Progenitor cell of endocrine pancreas (in vitro differentiated cells): ENCODE results near the gene ZNF117. TPM values are rescaled to one million over a fixed set of nuclear protein-coding genes. Genes with fewer than 3 reads are reported as not detected.
"Not testable (repeated sequence)": the region's sequence is repeated elsewhere in the genome, so short reads cannot be mapped to it uniquely, and the experiment has no call there.

Source experiments
- DNase-seq: peaks from one replicate; pipeline ENCODE4 v3.0.0; 2021; ENCODE audit warnings: low spot score; ENCODE audit not compliant: unreplicated experiment
- H3K27ac Mint-ChIP-seq: 2 replicates; pipeline ENCODE4 v1.8.0; 2021; ENCODE audit warnings: mild to moderate bottlenecking, moderate library complexity, mixed read lengths
- H3K27me3 Mint-ChIP-seq: 2 replicates; pipeline ENCODE4 v1.8.0; 2021; ENCODE audit warnings: mixed read lengths
- H3K36me3 Mint-ChIP-seq: 2 replicates; pipeline ENCODE4 v1.8.0; 2022; ENCODE audit warnings: mixed read lengths; ENCODE audit not compliant: insufficient read depth
- H3K4me1 Mint-ChIP-seq: 2 replicates; pipeline ENCODE4 v1.8.0; 2021; ENCODE audit warnings: low read depth, mixed read lengths
- H3K4me3 Mint-ChIP-seq: 2 replicates; pipeline ENCODE4 v1.8.0; 2021; ENCODE audit warnings: low read depth, mild to moderate bottlenecking, moderate library complexity, mixed read lengths
- H3K9me3 Mint-ChIP-seq: 2 replicates; pipeline ENCODE4 v1.8.0; 2021; ENCODE audit warnings: low read depth, mixed read lengths
- total RNA-seq: library from RNA; stranded (reverse); gene quantifications from 2 replicates; pipeline ENCODE4 v1.2.1, GENCODE V29; 2021
- TF ChIP-seq, protein P1 (sequence below): fragments of 200-600 bp; sonication (generic); IDR thresholded peaks from one replicate; pipeline ENCODE4 v1.5.0; 2021; ENCODE audit warnings: antibody characterized with exemption, mild to moderate bottlenecking; ENCODE audit not compliant: unreplicated experiment

The ZNF117 gene
- total RNA-seq, 1 donor from 2014 or later: 63.3 TPM

DNA sequence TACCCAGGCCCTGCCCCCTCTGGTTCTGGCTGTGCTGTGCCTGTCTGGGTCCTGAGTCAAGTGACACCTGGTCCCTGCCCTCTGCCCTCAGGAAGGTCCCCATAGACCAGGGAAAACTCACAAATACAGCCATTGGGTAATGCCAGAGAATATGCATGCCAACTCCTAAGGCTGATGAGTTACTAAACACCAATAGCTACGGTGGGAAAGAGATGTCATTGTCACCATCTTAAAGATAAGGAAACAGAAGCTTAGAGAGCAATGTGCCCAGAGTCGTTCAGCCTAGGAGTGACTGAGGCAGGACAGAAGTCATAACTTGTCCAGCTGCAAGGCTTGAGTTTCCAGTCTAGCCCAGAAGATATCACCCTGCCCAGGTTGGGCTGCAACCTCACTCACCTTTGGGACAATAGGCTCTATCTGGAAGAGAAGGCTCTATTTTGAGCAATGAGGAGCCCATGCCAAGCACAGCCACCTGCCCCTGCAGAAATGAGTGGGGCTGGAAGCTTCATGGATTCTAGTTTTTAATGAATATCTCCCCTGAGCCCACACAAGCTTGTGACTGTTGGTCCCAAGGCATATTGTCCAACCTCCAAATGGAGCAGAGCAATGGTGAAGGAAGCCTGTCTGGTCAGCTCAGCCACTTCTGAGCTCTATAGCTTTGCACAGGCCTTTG lies 45.2 kb downstream of the ZNF117 start:
- peaks cover 38% of the 10 kb centered on the region for H3K27me3 Mint-ChIP-seq
- TF ChIP-seq, protein P1, sequence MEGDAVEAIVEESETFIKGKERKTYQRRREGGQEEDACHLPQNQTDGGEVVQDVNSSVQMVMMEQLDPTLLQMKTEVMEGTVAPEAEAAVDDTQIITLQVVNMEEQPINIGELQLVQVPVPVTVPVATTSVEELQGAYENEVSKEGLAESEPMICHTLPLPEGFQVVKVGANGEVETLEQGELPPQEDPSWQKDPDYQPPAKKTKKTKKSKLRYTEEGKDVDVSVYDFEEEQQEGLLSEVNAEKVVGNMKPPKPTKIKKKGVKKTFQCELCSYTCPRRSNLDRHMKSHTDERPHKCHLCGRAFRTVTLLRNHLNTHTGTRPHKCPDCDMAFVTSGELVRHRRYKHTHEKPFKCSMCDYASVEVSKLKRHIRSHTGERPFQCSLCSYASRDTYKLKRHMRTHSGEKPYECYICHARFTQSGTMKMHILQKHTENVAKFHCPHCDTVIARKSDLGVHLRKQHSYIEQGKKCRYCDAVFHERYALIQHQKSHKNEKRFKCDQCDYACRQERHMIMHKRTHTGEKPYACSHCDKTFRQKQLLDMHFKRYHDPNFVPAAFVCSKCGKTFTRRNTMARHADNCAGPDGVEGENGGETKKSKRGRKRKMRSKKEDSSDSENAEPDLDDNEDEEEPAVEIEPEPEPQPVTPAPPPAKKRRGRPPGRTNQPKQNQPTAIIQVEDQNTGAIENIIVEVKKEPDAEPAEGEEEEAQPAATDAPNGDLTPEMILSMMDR: no peak
- DNase-seq: no peak
- no peak overlapping the region for H3K27ac Mint-ChIP-seq
- H3K9me3 Mint-ChIP-seq: no peaks in the 10 kb centered on the region
- no peaks in the 10 kb centered on the region for H3K36me3 Mint-ChIP-seq
- H3K4me1 Mint-ChIP-seq: no peaks in the 10 kb centered on the region
- no peak overlapping the region for H3K4me3 Mint-ChIP-seq

DNA sequence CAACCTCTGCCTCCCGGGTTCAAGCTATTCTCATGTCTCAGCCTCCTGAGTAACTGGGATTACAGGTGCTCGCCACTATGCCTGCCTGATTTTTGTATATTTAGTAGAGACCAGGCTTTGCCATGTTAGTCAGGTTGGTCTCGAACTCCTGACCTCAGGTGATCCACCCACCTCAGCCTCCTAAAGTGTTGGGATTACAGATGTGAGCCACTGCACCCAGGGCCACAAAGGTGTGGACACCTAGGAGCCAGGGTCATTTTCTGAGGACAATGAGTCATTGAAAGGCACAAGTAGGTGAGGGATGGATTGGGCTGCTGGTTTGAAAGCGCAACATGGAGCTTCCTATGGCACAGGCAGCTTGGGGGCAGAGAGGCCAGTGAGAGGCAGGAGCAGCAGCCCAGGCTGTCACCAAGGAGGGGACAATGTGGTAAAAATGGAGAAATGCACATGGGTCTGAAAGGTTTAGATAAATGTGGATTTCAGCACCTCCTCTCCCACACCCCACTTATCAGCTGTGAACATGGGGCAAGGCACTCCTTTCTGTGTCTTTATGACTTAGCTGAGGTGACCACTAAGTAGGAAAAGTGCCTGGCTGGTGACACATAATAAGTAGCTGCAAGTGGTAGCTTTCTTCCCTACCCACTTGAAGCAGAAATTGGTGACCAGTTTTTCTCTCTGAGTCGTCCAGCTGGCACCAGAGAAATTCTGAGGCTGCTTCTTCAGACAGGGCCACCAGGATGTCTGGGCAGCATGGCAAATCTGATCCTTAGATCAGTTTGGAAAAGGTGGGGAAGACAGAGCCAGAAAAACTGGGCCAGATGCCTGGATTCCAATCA lies 46.0 kb downstream of the ZNF117 start:
- not testable (repeated sequence) for H3K9me3 Mint-ChIP-seq, DNase-seq, H3K27ac Mint-ChIP-seq, H3K4me3 Mint-ChIP-seq, H3K36me3 Mint-ChIP-seq, H3K4me1 Mint-ChIP-seq
- H3K27me3 Mint-ChIP-seq: peaks cover 36% of the 10 kb centered on the region

DNA sequence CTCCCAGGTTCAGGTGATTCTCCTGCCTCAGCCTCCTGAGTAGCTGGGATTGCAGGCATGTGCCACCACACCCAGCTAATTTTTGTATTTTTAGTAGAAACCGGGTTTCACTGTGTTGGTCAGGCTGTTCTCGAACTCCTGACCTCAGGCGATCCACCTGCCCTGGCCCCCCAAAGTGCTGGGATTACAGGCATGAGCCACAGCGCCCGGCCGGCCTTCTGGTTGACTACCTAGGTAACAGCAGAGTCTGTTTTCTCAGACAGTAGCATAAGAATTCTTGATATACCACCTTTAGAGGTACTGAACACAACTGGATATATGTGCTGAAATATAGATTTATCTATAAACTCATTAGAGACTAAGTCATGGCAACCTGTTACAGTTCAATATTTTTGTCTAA lies 50.8 kb downstream of the ZNF117 start:
- not testable (repeated sequence) for H3K4me3 Mint-ChIP-seq, H3K36me3 Mint-ChIP-seq, H3K27me3 Mint-ChIP-seq, H3K27ac Mint-ChIP-seq, H3K4me1 Mint-ChIP-seq, DNase-seq, H3K9me3 Mint-ChIP-seq

DNA sequence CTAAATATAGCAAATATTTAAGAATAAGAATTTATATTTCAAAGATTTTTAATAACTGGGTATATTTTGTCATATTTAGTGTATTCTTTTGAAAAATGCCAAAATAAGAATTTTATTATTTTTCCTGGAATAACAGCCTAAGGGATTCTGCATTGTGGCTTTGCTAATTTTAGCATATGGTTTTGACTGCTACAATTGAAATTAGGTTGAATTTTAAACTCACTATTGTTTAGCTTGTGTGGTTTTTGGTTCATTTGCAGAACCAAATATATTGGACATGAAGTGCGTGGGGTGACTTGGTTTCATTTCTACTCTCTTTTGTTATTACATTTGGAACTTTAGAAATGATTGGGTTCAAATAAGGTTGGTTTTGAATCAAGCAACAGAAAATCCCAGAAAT lies 52.3 kb downstream of the ZNF117 start:
- Mint-ChIP-seq H3K9me3 (no peaks in the 10 kb centered on the region), H3K27me3 (no peaks in the 10 kb centered on the region), H3K36me3 (peaks cover 3% of the 10 kb centered on the region), H3K27ac (no peak overlapping the region), H3K4me3 (no peak overlapping the region), H3K4me1 (no peaks in the 10 kb centered on the region)
- TF ChIP-seq, protein P1: no peak
- no peak for DNase-seq

DNA sequence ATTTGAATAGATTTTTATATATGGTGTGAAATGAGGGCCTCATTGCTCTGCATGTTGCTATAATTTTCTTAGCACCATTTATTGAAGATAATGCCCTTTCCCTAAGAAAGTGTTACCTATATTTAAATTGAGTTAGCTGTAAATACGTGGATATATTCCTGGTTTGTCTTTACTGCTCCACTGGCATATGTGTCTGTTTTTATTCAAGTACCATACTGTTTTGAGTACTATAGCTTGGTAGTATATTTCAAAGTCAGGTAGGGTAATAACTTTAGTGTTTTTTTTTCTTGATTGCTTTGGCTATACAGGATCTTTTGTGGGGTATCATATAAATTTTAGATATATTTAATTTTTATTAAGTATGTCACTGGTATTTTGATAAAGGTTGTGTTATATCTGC lies 56.4 kb downstream of the ZNF117 start:
- no peak overlapping the region for H3K4me3 Mint-ChIP-seq
- no peak for DNase-seq
- peaks cover 14% of the 10 kb centered on the region for H3K36me3 Mint-ChIP-seq
- no peak overlapping the region for H3K27ac Mint-ChIP-seq
- peaks cover 7% of the 10 kb centered on the region for H3K9me3 Mint-ChIP-seq
- H3K27me3 Mint-ChIP-seq: no peaks in the 10 kb centered on the region
- no peaks in the 10 kb centered on the region for H3K4me1 Mint-ChIP-seq
- TF ChIP-seq, protein P1: no peak

DNA sequence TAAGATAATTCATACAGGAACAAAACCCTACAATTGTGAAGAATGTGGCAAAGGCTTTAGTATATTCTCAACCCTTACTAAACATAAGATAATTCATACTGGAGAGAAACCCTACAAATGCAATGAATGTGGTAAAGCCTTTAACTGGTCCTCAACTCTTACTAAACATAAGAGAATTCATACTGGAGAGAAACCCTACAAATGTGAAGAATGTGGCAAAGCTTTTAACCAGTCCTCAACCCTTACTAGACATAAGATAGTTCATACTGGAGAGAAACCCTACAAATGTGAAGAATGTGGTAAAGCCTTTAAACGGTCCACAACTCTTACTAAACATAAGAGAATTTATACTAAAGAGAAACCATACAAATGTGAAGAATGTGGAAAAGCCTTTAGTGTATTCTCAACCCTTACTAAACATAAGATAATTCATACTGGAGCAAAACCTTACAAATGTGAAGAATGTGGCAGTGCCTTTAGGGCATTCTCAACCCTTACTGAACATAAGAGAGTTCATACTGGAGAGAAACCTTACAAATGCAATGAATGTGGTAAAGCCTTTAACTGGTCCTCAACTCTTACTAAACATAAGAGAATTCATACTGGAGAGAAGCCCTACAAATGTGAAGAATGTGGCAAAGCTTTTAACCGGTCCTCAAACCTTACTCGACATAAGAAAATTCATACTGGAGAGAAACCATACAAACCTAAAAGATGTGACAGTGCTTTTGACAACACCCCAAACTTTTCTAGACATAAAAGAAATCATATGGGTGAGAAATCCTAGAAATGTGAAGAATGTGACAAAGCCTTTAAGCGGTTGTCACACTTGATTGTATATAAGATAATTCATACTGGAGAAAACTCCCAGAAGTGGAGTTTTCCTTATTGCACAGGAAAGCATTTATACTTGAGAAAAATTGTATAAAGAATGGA lies 62.3 kb downstream of the ZNF117 start:
- peaks cover 65% of the 10 kb centered on the region for H3K36me3 Mint-ChIP-seq
- H3K27me3 Mint-ChIP-seq, H3K4me3 Mint-ChIP-seq, H3K4me1 Mint-ChIP-seq, DNase-seq: not testable (repeated sequence)
- H3K27ac Mint-ChIP-seq: peak overlapping the region; percentile 76
- peaks cover 48% of the 10 kb centered on the region for H3K9me3 Mint-ChIP-seq

Other genes with a start within 250 kb of the ZNF117 start
- gene ZNF138, start 196.6 kb downstream of the ZNF117 start, total RNA-seq: 21.3 and 21.7 TPM in 2 replicates
- gene ZNF273, start 87.8 kb downstream of the ZNF117 start, total RNA-seq: 12.3 and 13.7 TPM in 2 replicates
- gene ERV3-1, start 15.7 kb upstream of the ZNF117 start, total RNA-seq: 69.0 and 77.2 TPM in 2 replicates